K562 (cell line): ENCODE data around the gene PPA2.

ENCODE experiments used
- ARNT ChIP-seq, 2 experiments: fragments of 450-650 bp; IDR thresholded peaks; 2 replicates each; pipeline ENCODE4 v1.6.1; 2016; ENCODE audit warnings: mild to moderate bottlenecking in 1 of 2
- BRF2 ChIP-seq: IDR thresholded peaks from 3 replicates; pipeline ENCODE4 v1.6.1; 2011; ENCODE audit warnings: borderline replicate concordance, mild to moderate bottlenecking; ENCODE audit not compliant: insufficient read length, insufficient read depth
- CREB5 ChIP-seq: fragments of 250-450 bp; sonication (Bioruptor Pico); IDR thresholded peaks from 2 replicates; pipeline ENCODE4 v1.5.0; 2020; ENCODE audit warnings: mild to moderate bottlenecking
- CTCF ChIP-seq, 3 experiments: IDR thresholded peaks in 2 of 3; conservative IDR thresholded peaks in 1 of 3; 2 replicates each; pipeline ENCODE4 v1.5.1; 2011 to 2012; ENCODE audit warnings: low read length in 3 of 3, mild to moderate bottlenecking in 3 of 3, control low read depth in 2 of 3, improper control_type of control experiment in 1 of 3, inconsistent platforms in 1 of 3, low read depth in 1 of 3, mixed read lengths in 1 of 3, moderate library complexity in 1 of 3; ENCODE audit not compliant: insufficient read depth in 2 of 3
- E2F1 ChIP-seq: sonication (generic); formaldehyde crosslinking; IDR thresholded peaks from 2 replicates; pipeline ENCODE4 v1.8.1; 2023; ENCODE audit warnings: mild to moderate bottlenecking, missing genetic modification reagents, moderate library complexity
- GABPB2 ChIP-seq: fragments of 250-450 bp; sonication (Bioruptor Pico); conservative IDR thresholded peaks from 2 replicates; pipeline ENCODE4 v1.5.1; 2021; ENCODE audit warnings: mild to moderate bottlenecking
- NBN ChIP-seq: fragments of 450-650 bp; IDR thresholded peaks from 2 replicates; pipeline ENCODE4 v1.6.1; 2016; ENCODE audit warnings: low read depth, mild to moderate bottlenecking
- NR2C2 ChIP-seq, 2 experiments: fragments of 200-800 bp in 1 of 2; sonication (Bioruptor generic) in 1 of 2; sonication (generic) in 1 of 2; formaldehyde crosslinking in 1 of 2; IDR thresholded peaks; 2 replicates each; pipeline versions ENCODE4 v1.6.1 to v1.8.0; 2016 to 2022; ENCODE audit warnings: mild to moderate bottlenecking in 1 of 2, missing compliant biosample characterization in 1 of 2, missing genetic modification characterization in 1 of 2, missing genetic modification reagents in 1 of 2
- TCFL5 ChIP-seq: fragments of 250-450 bp; sonication (Bioruptor Pico); conservative IDR thresholded peaks from 2 replicates; pipeline ENCODE4 v1.6.1; 2021; ENCODE audit warnings: mild to moderate bottlenecking, moderate library complexity, matching md5 sums
- ZNF263 ChIP-seq: sonication (generic); formaldehyde crosslinking; IDR thresholded peaks from 2 replicates; pipeline ENCODE4 v1.8.0; 2022; ENCODE audit warnings: mild to moderate bottlenecking, missing genetic modification reagents, borderline replicate concordance
- ZNF449 ChIP-seq: fragments of 250-450 bp; sonication (Bioruptor Pico); IDR thresholded peaks from 2 replicates; pipeline ENCODE4 v1.8.0; 2022; ENCODE audit warnings: moderate library complexity, mild to moderate bottlenecking, inconsistent platforms

- TF ChIP-seq BRF2 = no peak
- no peak for TF ChIP-seq NBN
- no peak for TF ChIP-seq TCFL5 (CRISPR knock-in tag)
- TF ChIP-seq CTCF (IDR thresholded peaks at IDR 0.05 in 2 of 3, conservative IDR thresholded peaks at IDR 0.05 in 1 of 3; ENCODE audit: insufficient read depth in 2 of 3, low read depth in 1 of 3, low read length in 3 of 3) = no peak
- no peak for TF ChIP-seq GABPB2 (CRISPR knock-in tag)
- TF ChIP-seq NR2C2 (CRISPR knock-in tag; IDR thresholded peaks at IDR 0.05) = no peak
- TF ChIP-seq NR2C2 (tag; IDR thresholded peaks at IDR 0.05) = no peak
- no peak for TF ChIP-seq ARNT (IDR thresholded peaks at IDR 0.05)
- TF ChIP-seq CREB5 = no peak
- no peak for TF ChIP-seq ZNF263 (CRISPR knock-in tag)
- no peak for TF ChIP-seq E2F1 (CRISPR knock-in tag)
- TF ChIP-seq ZNF449 (CRISPR knock-in tag) = no peak
Observed at GRCh38 chr4:105455998-105456397, 17.9 kb downstream of the PPA2 start.
